Suprapubic skin (tissue), 4 donors: Measurements from ENCODE around the gene GNS.

Experiments used
- CTCF ChIP-seq, 2 donors: fragments of 200-600 bp in 1 of 2; fragments of 450-650 bp in 1 of 2; sonication (generic) in 1 of 2; IDR thresholded peaks; one replicate each; pipeline ENCODE4 v1.5.1; 2016 to 2019; ENCODE audit warnings: antibody characterized with exemption in 2 of 2, mild to moderate bottlenecking in 1 of 2, moderate library complexity in 1 of 2
- POLR2A ChIP-seq, 2 donors: fragments of 450-650 bp; IDR thresholded peaks; one replicate each; pipeline ENCODE4 v1.6.1; 2017; ENCODE audit warnings: antibody characterized with exemption in 2 of 2, mild to moderate bottlenecking in 2 of 2, moderate library complexity in 2 of 2
- POLR2AphosphoS5 ChIP-seq, 3 donors: sonication (generic); formaldehyde crosslinking; IDR thresholded peaks; one replicate each; pipeline ENCODE4 v1.6.1; 2017; ENCODE audit warnings: antibody characterized with exemption in 3 of 3

GRCh38 chr12:64773386-64773785, 14.2 kb upstream of the GNS start:
- TF ChIP-seq POLR2AphosphoS5 (IDR thresholded peaks at IDR 0.05) (no peak), POLR2A (IDR thresholded peaks at IDR 0.05) (no peak), CTCF (IDR thresholded peaks at IDR 0.05) (no peak)
